BE2C (cell line): ENCODE measurements around the gene SFMBT2.
"Not testable (repeated sequence)": the region's sequence is repeated elsewhere in the genome, so short reads cannot be mapped to it uniquely, and the experiment has no call there.

Experiments used
- DNase-seq: peaks from one replicate; pipeline ENCODE4 v3.0.0-alpha.2; 2020
- H3K27me3 ChIP-seq: fragments of 250-450 bp; sonication (Bioruptor Pico); 2 replicates; pipeline ENCODE4 v1.5.1; 2020; ENCODE audit warnings: mild to moderate bottlenecking
- H3K36me3 ChIP-seq: fragments of 250-450 bp; sonication (Bioruptor Pico); 2 replicates; pipeline ENCODE4 v1.5.1; 2020; ENCODE audit warnings: mild to moderate bottlenecking
- H3K4me1 ChIP-seq: fragments of 250-450 bp; sonication (Bioruptor Pico); 2 replicates; pipeline ENCODE4 v1.5.1; 2020
- H3K4me3 ChIP-seq: 2 replicates; pipeline ENCODE4 v1.5.1; 2011; ENCODE audit warnings: low read depth, low read length
- H3K9me3 ChIP-seq: fragments of 250-450 bp; sonication (Bioruptor Pico); 2 replicates; pipeline ENCODE4 v1.5.1; 2020
- CTCF ChIP-seq: IDR thresholded peaks from 2 replicates; pipeline ENCODE4 v1.5.1; 2012; ENCODE audit warnings: mild to moderate bottlenecking, low read depth, low read length

Gene SFMBT2

GRCh38 chr10:7302930-7303557 lies 107.8 kb downstream of the SFMBT2 start:
- no peak for TF ChIP-seq CTCF
- Histone ChIP-seq H3K4me1 (peaks cover 5% of the 10 kb centered on the region; the same call in 1 of the 2 replicates), H3K4me3 (no peak overlapping the region), H3K9me3 (no peaks in the 10 kb centered on the region), H3K27me3 (no peaks in the 10 kb centered on the region), H3K36me3 (no peaks in the 10 kb centered on the region)
- no peak for DNase-seq

- no peaks in the 10 kb centered on the region for H3K27me3 ChIP-seq
- no peaks in the 10 kb centered on the region for H3K36me3 ChIP-seq
- H3K9me3 ChIP-seq, result no peaks in the 10 kb centered on the region
- TF ChIP-seq CTCF, result no peak
- peaks cover 5% of the 10 kb centered on the region; the same call in 1 of the 2 replicates for H3K4me1 ChIP-seq
- no peak for DNase-seq
- H3K4me3 ChIP-seq, result no peak overlapping the region
Measured at GRCh38 chr10:7302392-7302906, 108.4 kb downstream of the SFMBT2 start.

- no peaks in the 10 kb centered on the region for H3K36me3 ChIP-seq
Measured at GRCh38 chr10:7301006-7301778, 109.6 kb downstream of the SFMBT2 start.

GRCh38 chr10:7300384-7300971 lies 110.4 kb downstream of the SFMBT2 start:
- Histone ChIP-seq H3K9me3 (no peaks in the 10 kb centered on the region), H3K36me3 (no peaks in the 10 kb centered on the region), H3K27me3 (no peaks in the 10 kb centered on the region), H3K4me3 (no peak overlapping the region), H3K4me1 (peaks cover 5% of the 10 kb centered on the region; the same call in 1 of the 2 replicates)
- peak; percentile 10 for DNase-seq
- TF ChIP-seq CTCF, result no peak

More at GRCh38 chr10:7301006-7301778, 109.6 kb downstream of the SFMBT2 start:
- H3K4me3 ChIP-seq, result peak overlapping the region; percentile 30
- H3K4me1 ChIP-seq, result peaks cover 5% of the 10 kb centered on the region; the same call in 1 of the 2 replicates
- no peaks in the 10 kb centered on the region for H3K9me3 ChIP-seq
- DNase-seq, result peak; percentile 66
- H3K27me3 ChIP-seq, result no peaks in the 10 kb centered on the region
- peak; percentile 54 for TF ChIP-seq CTCF

GRCh38 chr10:7299601-7300325 lies 111.1 kb downstream of the SFMBT2 start:
- not testable (repeated sequence) for H3K27me3 ChIP-seq, H3K9me3 ChIP-seq, H3K36me3 ChIP-seq, H3K4me1 ChIP-seq, DNase-seq, H3K4me3 ChIP-seq

- H3K4me1 ChIP-seq, result peaks cover 5% of the 10 kb centered on the region; the same call in 1 of the 2 replicates
- no peak for TF ChIP-seq CTCF
- H3K9me3 ChIP-seq, result no peaks in the 10 kb centered on the region
- no peak for DNase-seq
- no peak overlapping the region for H3K4me3 ChIP-seq
- H3K36me3 ChIP-seq, result no peaks in the 10 kb centered on the region
- H3K27me3 ChIP-seq, result no peaks in the 10 kb centered on the region
Measured at GRCh38 chr10:7298495-7298894, 112.3 kb downstream of the SFMBT2 start.
